ENCODE results near the gene DUSP9.

Gene DUSP9

DNA sequence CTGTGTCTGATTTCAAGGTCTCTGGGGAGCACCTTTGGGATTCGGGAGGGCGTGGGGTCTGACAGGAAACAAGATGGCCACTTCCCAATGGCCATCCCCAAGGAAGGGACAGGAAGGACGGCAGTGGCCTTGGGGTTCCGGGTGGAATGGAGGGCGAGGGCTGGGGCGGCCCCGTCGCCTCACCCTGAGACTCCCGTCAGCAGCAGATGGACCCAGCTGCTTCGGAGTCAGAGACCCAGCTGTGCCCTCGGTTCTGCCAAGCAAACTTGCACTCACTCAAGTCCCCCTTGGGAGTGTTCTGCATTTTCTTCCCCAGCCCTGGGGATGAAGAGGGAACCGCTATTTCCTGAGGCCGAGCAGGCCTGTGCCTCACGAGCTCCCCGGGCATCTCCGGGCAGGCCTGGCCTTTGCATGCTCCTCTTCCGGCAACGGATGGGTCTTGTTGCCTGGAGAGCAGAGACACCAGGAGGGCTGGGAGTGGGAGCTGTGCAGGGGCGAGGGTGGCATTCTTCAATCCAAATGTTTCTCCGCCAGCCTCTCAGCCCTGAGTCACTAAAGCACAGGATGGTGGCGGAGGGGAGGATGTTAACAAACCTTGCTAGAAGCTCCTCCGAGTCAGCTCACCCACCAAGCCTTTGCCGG, 6.8 kb upstream of the DUSP9 start:
- ATAC-seq (ENCODE audit: insufficient read depth, low read depth) (no peak), DNase-seq (no peak)
- no peak overlapping the region for H3K4me3 ChIP-seq (ENCODE audit: low read depth in 1 of 2, low read length in 2 of 2)
- no peak overlapping the region for H3K9ac ChIP-seq (ENCODE audit: low read depth, low read length)
- H3K4me1 ChIP-seq (ENCODE audit: insufficient read depth, low read length) = peaks cover 6% of the 10 kb centered on the region
- H3K9me3 ChIP-seq (ENCODE audit: insufficient read depth, low read length, severe bottlenecking) = no peaks in the 10 kb centered on the region
- H3K27ac ChIP-seq (ENCODE audit: low read length) = no peak overlapping the region
- no peaks in the 10 kb centered on the region for H3K27me3 ChIP-seq (ENCODE audit: insufficient read depth, low read length, poor library complexity)
- TF ChIP-seq EZH2 (IDR thresholded peaks at IDR 0.05; ENCODE audit: borderline replicate concordance, low read depth, low read length, severe bottlenecking) = no peak
- TF ChIP-seq, protein P1, sequence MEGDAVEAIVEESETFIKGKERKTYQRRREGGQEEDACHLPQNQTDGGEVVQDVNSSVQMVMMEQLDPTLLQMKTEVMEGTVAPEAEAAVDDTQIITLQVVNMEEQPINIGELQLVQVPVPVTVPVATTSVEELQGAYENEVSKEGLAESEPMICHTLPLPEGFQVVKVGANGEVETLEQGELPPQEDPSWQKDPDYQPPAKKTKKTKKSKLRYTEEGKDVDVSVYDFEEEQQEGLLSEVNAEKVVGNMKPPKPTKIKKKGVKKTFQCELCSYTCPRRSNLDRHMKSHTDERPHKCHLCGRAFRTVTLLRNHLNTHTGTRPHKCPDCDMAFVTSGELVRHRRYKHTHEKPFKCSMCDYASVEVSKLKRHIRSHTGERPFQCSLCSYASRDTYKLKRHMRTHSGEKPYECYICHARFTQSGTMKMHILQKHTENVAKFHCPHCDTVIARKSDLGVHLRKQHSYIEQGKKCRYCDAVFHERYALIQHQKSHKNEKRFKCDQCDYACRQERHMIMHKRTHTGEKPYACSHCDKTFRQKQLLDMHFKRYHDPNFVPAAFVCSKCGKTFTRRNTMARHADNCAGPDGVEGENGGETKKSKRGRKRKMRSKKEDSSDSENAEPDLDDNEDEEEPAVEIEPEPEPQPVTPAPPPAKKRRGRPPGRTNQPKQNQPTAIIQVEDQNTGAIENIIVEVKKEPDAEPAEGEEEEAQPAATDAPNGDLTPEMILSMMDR (IDR thresholded peaks at IDR 0.05; ENCODE audit: borderline replicate concordance, extremely low read depth, low read length, poor library complexity, severe bottlenecking) = no peak
- H3K4me2 ChIP-seq (ENCODE audit: insufficient read depth, low read length) = no peak overlapping the region
- no peaks in the 10 kb centered on the region for H3K79me2 ChIP-seq (ENCODE audit: insufficient read depth, low read length)
- H3K36me3 ChIP-seq (ENCODE audit: insufficient read depth, low read length) = no peaks in the 10 kb centered on the region
- H4K20me1 ChIP-seq (ENCODE audit: insufficient read depth, low read length) = no peaks in the 10 kb centered on the region
- H2AFZ ChIP-seq (ENCODE audit: low read depth, low read length) = no peak overlapping the region

DNA sequence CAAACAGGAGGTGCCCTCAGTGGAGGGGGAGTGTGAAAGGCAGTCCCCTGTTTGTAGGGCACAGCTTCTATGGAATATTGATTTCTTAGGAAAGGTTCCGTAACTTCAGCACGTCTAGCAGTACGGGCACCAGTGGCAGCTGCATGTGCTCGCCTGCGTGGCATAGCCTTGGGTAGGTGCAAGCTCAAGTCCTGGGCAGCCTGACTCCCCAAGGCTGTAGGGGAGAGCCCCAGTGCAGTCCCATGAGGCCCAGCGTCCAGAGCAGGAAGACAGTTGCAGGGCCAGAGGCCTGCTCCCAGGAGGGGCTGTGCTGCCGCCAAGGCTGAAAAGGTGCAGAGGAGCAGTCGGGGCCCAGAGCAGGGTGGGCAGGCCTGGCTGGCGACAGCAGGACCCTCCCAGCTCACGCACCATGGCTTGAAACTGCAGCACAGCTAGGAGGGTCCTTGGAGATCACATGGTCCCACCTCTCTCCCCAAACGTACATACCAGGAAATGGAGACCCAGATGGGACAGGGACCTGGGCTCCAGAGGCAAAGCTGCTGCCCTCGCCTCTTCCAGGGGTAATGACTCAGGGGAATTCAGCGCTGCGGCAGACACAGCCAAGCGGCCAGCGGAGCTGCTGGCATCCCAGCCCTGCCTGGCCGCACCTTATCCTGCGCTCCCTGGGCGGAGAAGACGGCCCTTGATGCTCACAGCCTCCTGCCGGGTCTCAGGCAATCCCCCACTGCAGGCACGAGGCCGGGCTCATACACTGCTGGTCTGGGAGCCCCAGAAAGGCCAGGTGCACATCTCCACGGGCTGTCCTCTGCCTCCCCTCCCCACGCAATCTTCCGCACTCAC, 6.0 kb upstream of the DUSP9 start:
- Histone ChIP-seq H3K9me3 (ENCODE audit: insufficient read depth, low read length, severe bottlenecking) (no peaks in the 10 kb centered on the region), H3K4me3 (ENCODE audit: low read depth in 1 of 2, low read length in 2 of 2) (no peak overlapping the region), H3K79me2 (ENCODE audit: insufficient read depth, low read length) (no peaks in the 10 kb centered on the region), H3K27ac (ENCODE audit: low read length) (no peak overlapping the region), H4K20me1 (ENCODE audit: insufficient read depth, low read length) (no peaks in the 10 kb centered on the region), H3K9ac (ENCODE audit: low read depth, low read length) (no peak overlapping the region), H3K4me2 (ENCODE audit: insufficient read depth, low read length) (no peak overlapping the region), H3K36me3 (ENCODE audit: insufficient read depth, low read length) (no peaks in the 10 kb centered on the region), H3K4me1 (ENCODE audit: insufficient read depth, low read length) (peaks cover 6% of the 10 kb centered on the region), H2AFZ (ENCODE audit: low read depth, low read length) (no peak overlapping the region), H3K27me3 (ENCODE audit: insufficient read depth, low read length, poor library complexity) (no peaks in the 10 kb centered on the region)
- DNase-seq (no peak), ATAC-seq (ENCODE audit: insufficient read depth, low read depth) (no peak)
- TF ChIP-seq, protein P1 (IDR thresholded peaks at IDR 0.05; ENCODE audit: borderline replicate concordance, extremely low read depth, low read length, poor library complexity, severe bottlenecking) = no peak
- no peak for TF ChIP-seq EZH2 (IDR thresholded peaks at IDR 0.05; ENCODE audit: borderline replicate concordance, low read depth, low read length, severe bottlenecking)

DNA sequence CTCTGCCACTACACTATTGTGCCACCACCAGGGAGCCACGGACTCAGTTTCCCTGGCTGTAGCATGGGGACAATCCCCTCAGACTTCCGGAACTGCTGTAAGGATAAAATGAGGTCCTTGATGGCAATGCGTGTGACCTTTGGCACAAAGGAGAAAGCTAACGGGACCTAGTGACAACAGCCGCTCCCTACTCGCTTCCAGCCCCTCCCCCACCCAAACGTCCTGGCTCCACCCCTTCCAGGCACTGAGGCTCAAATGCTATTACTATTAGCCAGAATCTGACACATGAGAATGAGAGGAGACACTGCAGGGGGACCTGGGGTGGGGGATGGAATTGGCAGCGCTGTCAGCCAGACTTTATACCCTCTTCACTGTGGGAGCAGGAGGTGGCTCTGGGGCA, 5.4 kb upstream of the DUSP9 start:
- Histone ChIP-seq H3K4me1 (ENCODE audit: insufficient read depth, low read length) (peaks cover 6% of the 10 kb centered on the region), H3K9ac (ENCODE audit: low read depth, low read length) (no peak overlapping the region), H3K27me3 (ENCODE audit: insufficient read depth, low read length, poor library complexity) (no peaks in the 10 kb centered on the region), H3K27ac (ENCODE audit: low read length) (no peak overlapping the region), H3K36me3 (ENCODE audit: insufficient read depth, low read length) (no peaks in the 10 kb centered on the region), H3K9me3 (ENCODE audit: insufficient read depth, low read length, severe bottlenecking) (no peaks in the 10 kb centered on the region), H3K4me2 (ENCODE audit: insufficient read depth, low read length) (peak overlapping the region; percentile 47; the same call in 1 of the 2 replicates), H3K79me2 (ENCODE audit: insufficient read depth, low read length) (no peaks in the 10 kb centered on the region), H4K20me1 (ENCODE audit: insufficient read depth, low read length) (no peaks in the 10 kb centered on the region), H3K4me3 (ENCODE audit: low read depth in 1 of 2, low read length in 2 of 2) (no peak overlapping the region), H2AFZ (ENCODE audit: low read depth, low read length) (no peak overlapping the region)
- TF ChIP-seq EZH2 (IDR thresholded peaks at IDR 0.05; ENCODE audit: borderline replicate concordance, low read depth, low read length, severe bottlenecking) = no peak
- TF ChIP-seq, protein P1 (IDR thresholded peaks at IDR 0.05; ENCODE audit: borderline replicate concordance, extremely low read depth, low read length, poor library complexity, severe bottlenecking) = no peak
- DNase-seq (no peak), ATAC-seq (ENCODE audit: insufficient read depth, low read depth) (peak; percentile 15; the same call in 1 of the 3 replicates)

Data from DND-41 (cell line).